Breast epithelium (tissue), 3 donors: ENCODE results near the gene CA10.

ENCODE experiments used
- POLR2A ChIP-seq: fragments of 450-650 bp; IDR thresholded peaks from one replicate; pipeline ENCODE4 v1.6.1; 2016; ENCODE audit warnings: antibody characterized with exemption, mild to moderate bottlenecking, moderate library complexity
- POLR2AphosphoS5 ChIP-seq, 3 donors: sonication (generic); formaldehyde crosslinking; IDR thresholded peaks; one replicate each; pipeline ENCODE4 v1.6.1; 2017; ENCODE audit warnings: antibody characterized with exemption in 3 of 3
- TF ChIP-seq, protein P1 (sequence below), 3 donors: fragments of 450-650 bp; IDR thresholded peaks; one replicate each; pipeline ENCODE4 v1.5.1; 2016 to 2017; ENCODE audit warnings: antibody characterized with exemption in 3 of 3, mild to moderate bottlenecking in 3 of 3, moderate library complexity in 3 of 3

DNA sequence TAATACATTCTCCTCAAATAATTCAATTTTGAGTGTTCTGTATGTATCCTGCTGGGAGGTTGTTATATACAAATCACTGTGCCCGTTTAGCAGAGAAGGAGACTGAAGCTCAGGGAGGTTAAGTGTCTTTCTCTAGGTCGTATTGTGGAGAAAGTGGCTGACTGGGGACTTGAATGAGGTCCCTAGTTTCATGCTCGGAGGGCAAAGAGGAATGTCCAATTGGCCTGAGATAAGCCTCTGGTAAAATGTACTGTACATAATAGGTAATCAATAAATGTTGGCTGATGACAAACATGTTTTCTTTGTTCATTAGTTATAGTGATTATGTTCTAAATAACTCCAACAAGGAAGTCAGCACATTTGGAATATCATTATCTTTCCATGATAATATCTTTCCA, 455.6 kb downstream of the CA10 start:
- TF ChIP-seq, protein P1, sequence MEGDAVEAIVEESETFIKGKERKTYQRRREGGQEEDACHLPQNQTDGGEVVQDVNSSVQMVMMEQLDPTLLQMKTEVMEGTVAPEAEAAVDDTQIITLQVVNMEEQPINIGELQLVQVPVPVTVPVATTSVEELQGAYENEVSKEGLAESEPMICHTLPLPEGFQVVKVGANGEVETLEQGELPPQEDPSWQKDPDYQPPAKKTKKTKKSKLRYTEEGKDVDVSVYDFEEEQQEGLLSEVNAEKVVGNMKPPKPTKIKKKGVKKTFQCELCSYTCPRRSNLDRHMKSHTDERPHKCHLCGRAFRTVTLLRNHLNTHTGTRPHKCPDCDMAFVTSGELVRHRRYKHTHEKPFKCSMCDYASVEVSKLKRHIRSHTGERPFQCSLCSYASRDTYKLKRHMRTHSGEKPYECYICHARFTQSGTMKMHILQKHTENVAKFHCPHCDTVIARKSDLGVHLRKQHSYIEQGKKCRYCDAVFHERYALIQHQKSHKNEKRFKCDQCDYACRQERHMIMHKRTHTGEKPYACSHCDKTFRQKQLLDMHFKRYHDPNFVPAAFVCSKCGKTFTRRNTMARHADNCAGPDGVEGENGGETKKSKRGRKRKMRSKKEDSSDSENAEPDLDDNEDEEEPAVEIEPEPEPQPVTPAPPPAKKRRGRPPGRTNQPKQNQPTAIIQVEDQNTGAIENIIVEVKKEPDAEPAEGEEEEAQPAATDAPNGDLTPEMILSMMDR (IDR thresholded peaks at IDR 0.05) = no peak
- TF ChIP-seq POLR2A (no peak), POLR2AphosphoS5 (IDR thresholded peaks at IDR 0.05) (no peak)
